SHP77 (cell line): ENCODE measurements around the gene HSP90AA1.

ENCODE experiments used
- DNase-seq, 2 experiments: peaks; one replicate each; lab custom pipeline; 2025; lab: John Stamatoyannopoulos, UW

HSP90AA1 gene

GRCh38 chr14:102039157-102039556, 47.7 kb downstream of the HSP90AA1 start:
- no peak for DNase-seq

GRCh38 chr14:102037686-102038085, 49.2 kb downstream of the HSP90AA1 start:
- no peak for DNase-seq

- DNase-seq = no peak
Observed at GRCh38 chr14:102035914-102036313, 50.9 kb downstream of the HSP90AA1 start.

- no peak for DNase-seq
Observed at GRCh38 chr14:102034301-102034700, 52.5 kb downstream of the HSP90AA1 start.

- no peak for DNase-seq
Observed at GRCh38 chr14:102033241-102033640, 53.6 kb downstream of the HSP90AA1 start.
